ENCODE results near the gene PPP1R26. TPM values are rescaled to one million over a fixed set of nuclear protein-coding genes. Genes with fewer than 3 reads are reported as not detected.
"Not testable (repeated sequence)": the region's sequence is repeated elsewhere in the genome, so short reads cannot be mapped to it uniquely, and the experiment has no call there.

PPP1R26 gene
- total RNA-seq, 2 donors from 2014 or later: 18.9 to 19.7 TPM

GRCh38 chr9:135525241-135526088 lies 45.9 kb downstream of the PPP1R26 start:
- TF ChIP-seq, protein P1, sequence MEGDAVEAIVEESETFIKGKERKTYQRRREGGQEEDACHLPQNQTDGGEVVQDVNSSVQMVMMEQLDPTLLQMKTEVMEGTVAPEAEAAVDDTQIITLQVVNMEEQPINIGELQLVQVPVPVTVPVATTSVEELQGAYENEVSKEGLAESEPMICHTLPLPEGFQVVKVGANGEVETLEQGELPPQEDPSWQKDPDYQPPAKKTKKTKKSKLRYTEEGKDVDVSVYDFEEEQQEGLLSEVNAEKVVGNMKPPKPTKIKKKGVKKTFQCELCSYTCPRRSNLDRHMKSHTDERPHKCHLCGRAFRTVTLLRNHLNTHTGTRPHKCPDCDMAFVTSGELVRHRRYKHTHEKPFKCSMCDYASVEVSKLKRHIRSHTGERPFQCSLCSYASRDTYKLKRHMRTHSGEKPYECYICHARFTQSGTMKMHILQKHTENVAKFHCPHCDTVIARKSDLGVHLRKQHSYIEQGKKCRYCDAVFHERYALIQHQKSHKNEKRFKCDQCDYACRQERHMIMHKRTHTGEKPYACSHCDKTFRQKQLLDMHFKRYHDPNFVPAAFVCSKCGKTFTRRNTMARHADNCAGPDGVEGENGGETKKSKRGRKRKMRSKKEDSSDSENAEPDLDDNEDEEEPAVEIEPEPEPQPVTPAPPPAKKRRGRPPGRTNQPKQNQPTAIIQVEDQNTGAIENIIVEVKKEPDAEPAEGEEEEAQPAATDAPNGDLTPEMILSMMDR (IDR thresholded peaks at IDR 0.05): no peak
- DNase-seq: no peak
- Histone ChIP-seq H3K4me3 (no peak overlapping the region), H3K27me3 (no peaks in the 10 kb centered on the region), H3K36me3 (no peaks in the 10 kb centered on the region), H3K27ac (no peak overlapping the region), H3K4me1 (no peaks in the 10 kb centered on the region), H3K9ac (ENCODE audit: low read depth in 2 of 2, low read length in 2 of 2) (no peak overlapping the region), H3K9me3 (no peaks in the 10 kb centered on the region)
- intact Hi-C loops (cut with DNase I): no loop called here

GRCh38 chr9:135526089-135526729 lies 46.6 kb downstream of the PPP1R26 start:
- H3K27me3 ChIP-seq: no peaks in the 10 kb centered on the region
- intact Hi-C loops (cut with DNase I): no loop called here

DNA sequence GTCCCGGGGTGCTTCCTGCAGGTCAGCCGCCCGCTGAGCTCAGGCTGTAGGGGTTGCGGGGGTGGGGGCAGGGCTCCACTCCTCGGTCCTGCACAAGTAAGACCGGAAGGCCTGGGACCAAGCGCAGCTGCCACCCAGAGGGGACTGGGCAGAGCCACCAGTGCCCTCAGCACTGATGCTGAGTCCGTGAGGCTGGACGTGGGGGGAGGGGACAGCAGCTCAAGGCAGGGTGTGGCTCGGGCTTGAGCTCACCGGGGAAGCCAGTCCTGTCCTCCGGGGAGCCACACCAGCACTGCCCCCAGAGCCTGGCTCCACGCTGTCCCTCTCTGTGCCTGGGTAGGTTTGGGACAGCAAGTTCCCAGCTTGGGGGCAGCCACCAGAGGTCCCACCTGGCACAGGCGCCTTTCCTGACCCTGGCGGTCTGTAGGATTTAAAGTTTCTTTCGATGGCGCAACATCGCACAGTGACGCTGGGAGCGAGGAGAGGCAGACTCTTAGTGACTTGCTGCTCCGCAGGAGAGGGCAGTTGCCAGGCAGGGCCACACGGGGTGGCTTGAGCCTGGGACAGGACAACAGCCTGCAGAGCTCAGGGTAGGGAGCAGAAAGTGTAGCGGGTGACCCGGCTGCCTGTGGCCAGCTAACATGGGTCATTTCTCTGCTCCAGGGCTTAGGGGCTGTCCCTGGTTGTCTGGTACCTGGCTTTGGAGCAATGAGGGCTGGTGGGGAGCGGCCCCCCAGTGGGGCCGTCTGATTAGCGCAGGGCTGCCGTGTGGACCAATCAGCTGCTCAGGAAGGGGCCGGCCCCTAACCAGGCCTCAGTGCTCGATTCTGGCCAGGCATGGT lies 47.4 kb downstream of the PPP1R26 start:
- intact Hi-C loops (cut with DNase I): no loop called here
- H3K27me3 ChIP-seq: no peaks in the 10 kb centered on the region

More at GRCh38 chr9:135526089-135526729, 46.6 kb downstream of the PPP1R26 start:
- H3K9me3 ChIP-seq: no peaks in the 10 kb centered on the region
- H3K4me1 ChIP-seq: no peaks in the 10 kb centered on the region
- H3K4me3 ChIP-seq: no peak overlapping the region
- H3K36me3 ChIP-seq: no peaks in the 10 kb centered on the region
- no peak for DNase-seq
- H3K9ac ChIP-seq (ENCODE audit: low read depth in 2 of 2, low read length in 2 of 2): no peak overlapping the region
- TF ChIP-seq, protein P1 (IDR thresholded peaks at IDR 0.05): no peak
- H3K27ac ChIP-seq: no peak overlapping the region

GRCh38 chr9:135528842-135529435 lies 49.4 kb downstream of the PPP1R26 start:
- H3K27me3 ChIP-seq; intact Hi-C loops (cut with DNase I): not testable (repeated sequence)

More for the DNA sequence above, 47.4 kb downstream of the PPP1R26 start:
- no peak overlapping the region for H3K27ac ChIP-seq
- H3K4me1 ChIP-seq: no peaks in the 10 kb centered on the region
- no peak for DNase-seq
- no peaks in the 10 kb centered on the region for H3K36me3 ChIP-seq
- TF ChIP-seq, protein P1 (IDR thresholded peaks at IDR 0.05): no peak
- H3K9ac ChIP-seq (ENCODE audit: low read depth in 2 of 2, low read length in 2 of 2): no peak overlapping the region
- H3K9me3 ChIP-seq: no peaks in the 10 kb centered on the region
- no peak overlapping the region for H3K4me3 ChIP-seq

GRCh38 chr9:135530146-135530545 lies 50.6 kb downstream of the PPP1R26 start:
- Histone ChIP-seq H3K9me3 (no peaks in the 10 kb centered on the region), H3K27me3 (no peaks in the 10 kb centered on the region), H3K36me3 (no peaks in the 10 kb centered on the region), H3K4me3 (no peak overlapping the region), H3K9ac (ENCODE audit: low read depth in 2 of 2, low read length in 2 of 2) (no peak overlapping the region), H3K27ac (no peak overlapping the region), H3K4me1 (no peaks in the 10 kb centered on the region)
- intact Hi-C loops (cut with DNase I): no loop called here
- TF ChIP-seq, protein P1 (IDR thresholded peaks at IDR 0.05): no peak
- no peak for DNase-seq

More at GRCh38 chr9:135528842-135529435, 49.4 kb downstream of the PPP1R26 start:
- not testable (repeated sequence) for DNase-seq; H3K27ac ChIP-seq; H3K9ac ChIP-seq (ENCODE audit: low read depth in 2 of 2, low read length in 2 of 2); H3K4me1 ChIP-seq; H3K36me3 ChIP-seq; H3K4me3 ChIP-seq; H3K9me3 ChIP-seq
